OCI-LY3 (cell line): ENCODE measurements around the gene C1QTNF1.

ENCODE experiments used
- H2AFZ ChIP-seq: fragments of 200-600, 300-600 bp; shearing (Covaris generic); 2 replicates; pipeline ENCODE4 v1.6.0; 2014; ENCODE audit warnings: antibody characterized with exemption, low read depth, low read length
- H3K27ac ChIP-seq: fragments of 200-600, 300-600 bp; sonication (generic); 2 replicates; pipeline ENCODE4 v1.5.1; 2014; ENCODE audit warnings: mild to moderate bottlenecking, low read length, moderate library complexity, mixed read lengths
- H3K27me3 ChIP-seq: fragments of 200-600, 300-600 bp; sonication (generic); 2 replicates; pipeline ENCODE4 v1.6.1; 2014; ENCODE audit warnings: low read depth, low read length, mixed read lengths
- H3K36me3 ChIP-seq: fragments of 200-600, 300-600 bp; sonication (generic); replicated peaks from 2 replicates; pipeline ENCODE3; 2014; ENCODE audit warnings: low read depth, low read length, mixed read lengths
- H3K4me1 ChIP-seq: fragments of 300-600, 200-600 bp; sonication (generic); 2 replicates; pipeline ENCODE4 v1.6.1; 2014; ENCODE audit warnings: low read length, mixed read lengths
- H3K4me2 ChIP-seq: fragments of 200-600, 300-600 bp; sonication (generic); 2 replicates; pipeline ENCODE4 v1.6.1; 2014; ENCODE audit warnings: low read length, mixed read lengths
- H3K4me3 ChIP-seq: fragments of 300-600, 200-600 bp; sonication (generic); 2 replicates; pipeline ENCODE4 v1.5.1; 2014; ENCODE audit warnings: antibody characterized with exemption, mild to moderate bottlenecking, low read length, moderate library complexity
- H3K79me2 ChIP-seq: fragments of 300-600, 200-600 bp; shearing (Covaris generic); 2 replicates; pipeline ENCODE4 v1.6.1; 2014; ENCODE audit warnings: mild to moderate bottlenecking, low read length, mixed read lengths
- H3K9ac ChIP-seq: fragments of 300-600, 200-600 bp; shearing (Covaris generic); 2 replicates; pipeline ENCODE4 v1.6.0; 2014; ENCODE audit warnings: mild to moderate bottlenecking, low read length, moderate library complexity
- H3K9me3 ChIP-seq: fragments of 200-600, 300-600 bp; shearing (Covaris generic); 2 replicates; pipeline ENCODE4 v1.6.1; 2014; ENCODE audit warnings: low read length, mixed read lengths; ENCODE audit not compliant: insufficient read depth
- H4K20me1 ChIP-seq: fragments of 200-600, 300-600 bp; sonication (generic); 2 replicates; pipeline ENCODE4 v1.6.1; 2016; ENCODE audit warnings: low read length, mixed read lengths; ENCODE audit not compliant: insufficient read depth
- CTCF ChIP-seq: fragments of 200-600, 300-600 bp; sonication (generic); IDR thresholded peaks from 2 replicates; pipeline ENCODE4 v1.5.1; 2014; ENCODE audit warnings: antibody characterized with exemption, low read length, low read depth
- EZH2phosphoT487 ChIP-seq: fragments of 200-600 bp; shearing (Covaris generic); IDR thresholded peaks from 2 replicates; pipeline ENCODE4 v1.6.1; 2018; ENCODE audit warnings: antibody characterized with exemption, mixed run types, low read depth

C1QTNF1 gene

DNA sequence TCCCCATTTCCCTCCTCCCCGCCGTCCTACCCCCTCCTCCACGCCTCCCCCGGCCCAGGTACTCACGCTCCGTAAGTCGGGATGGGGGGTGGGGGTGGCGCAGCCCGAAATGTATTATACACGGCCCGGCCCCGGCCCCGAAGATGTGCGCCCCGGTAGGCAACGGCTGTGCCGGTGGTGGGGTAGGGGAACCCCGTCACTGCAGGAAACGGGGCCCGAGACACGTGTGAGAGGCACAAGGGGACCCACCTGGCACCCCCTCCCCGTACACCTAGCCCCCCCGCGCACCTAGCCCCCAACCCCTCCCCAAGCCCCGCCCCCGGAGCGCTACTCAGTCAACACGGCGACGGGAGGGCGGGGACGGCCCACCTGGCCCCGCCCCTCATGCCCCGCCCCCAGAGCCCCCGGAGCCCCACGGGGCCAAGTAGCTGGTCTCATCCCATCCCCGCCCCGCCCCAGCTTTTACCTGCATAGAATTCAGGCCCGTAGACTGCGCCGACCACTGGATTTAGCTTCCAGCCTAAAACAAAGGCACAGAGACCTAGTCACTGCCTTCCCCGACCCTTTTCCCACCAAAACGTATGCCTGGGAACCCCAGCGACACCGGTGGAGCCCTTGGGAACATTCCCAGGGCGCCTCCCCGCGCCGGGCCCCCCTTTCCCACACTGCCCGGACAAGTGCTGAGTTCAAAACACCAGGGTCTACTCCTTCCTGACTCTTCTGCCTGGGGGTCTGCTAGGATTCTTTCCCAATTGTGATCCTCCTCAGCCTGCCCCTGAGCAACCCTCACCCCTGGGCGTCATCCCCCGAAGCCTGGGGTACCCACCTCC, 73.5 kb downstream of the C1QTNF1 start:
- H3K36me3 ChIP-seq: no peaks in the 10 kb centered on the region
- H3K27ac ChIP-seq: no peak overlapping the region
- no peaks in the 10 kb centered on the region for H3K4me1 ChIP-seq
- H2AFZ ChIP-seq: no peak overlapping the region
- H3K79me2 ChIP-seq: no peaks in the 10 kb centered on the region
- H3K4me2 ChIP-seq: no peak overlapping the region
- H3K4me3 ChIP-seq: no peak overlapping the region
- H3K9me3 ChIP-seq: no peaks in the 10 kb centered on the region
- TF ChIP-seq CTCF (no peak), EZH2phosphoT487 (no peak)
- H4K20me1 ChIP-seq: no peaks in the 10 kb centered on the region
- H3K27me3 ChIP-seq: no peaks in the 10 kb centered on the region
- H3K9ac ChIP-seq: no peak overlapping the region

- TF ChIP-seq CTCF (no peak), EZH2phosphoT487 (no peak)
- Histone ChIP-seq H3K27me3 (no peaks in the 10 kb centered on the region), H3K9me3 (no peaks in the 10 kb centered on the region), H3K79me2 (no peaks in the 10 kb centered on the region), H3K36me3 (no peaks in the 10 kb centered on the region), H3K4me1 (no peaks in the 10 kb centered on the region), H3K4me3 (no peak overlapping the region), H2AFZ (no peak overlapping the region), H3K27ac (no peak overlapping the region), H3K9ac (no peak overlapping the region), H3K4me2 (no peak overlapping the region), H4K20me1 (no peaks in the 10 kb centered on the region)
Observed at GRCh38 chr17:79098282-79098867, 74.4 kb downstream of the C1QTNF1 start.
